ENCODE results near the gene ATXN7L2. TPM values are rescaled to one million over a fixed set of nuclear protein-coding genes. Genes with fewer than 3 reads are reported as not detected.
A peak's percentile ranks its signal among the peaks of the same experiment; 100 is the strongest.

ATXN7L2 gene
- total RNA-seq, 4 donors from 2014 or later, result 6.5 to 6.8 (median 6.5) TPM

- H3K4me1 ChIP-seq, result peaks cover 0 to 30% (median 9%) of the 10 kb centered on the region in 4 donors
- WGBS, 2 donors, result 51 to 65% methylated on average over 5 of the region's 5 CpGs
- no peaks in the 10 kb centered on the region for H3K36me3 ChIP-seq
- peak overlapping the region in 3 of 4 donors; percentile 29 to 81 (median 33) for H3K27ac ChIP-seq
- no peaks in the 10 kb centered on the region for H3K27me3 ChIP-seq
- no peak overlapping the region for H3K4me3 ChIP-seq
- DNase-seq (ENCODE audit: low spot score in 2 of 2), result no peak
- TF ChIP-seq EP300 (IDR thresholded peaks at IDR 0.05), result no peak
- TF ChIP-seq, protein P1, sequence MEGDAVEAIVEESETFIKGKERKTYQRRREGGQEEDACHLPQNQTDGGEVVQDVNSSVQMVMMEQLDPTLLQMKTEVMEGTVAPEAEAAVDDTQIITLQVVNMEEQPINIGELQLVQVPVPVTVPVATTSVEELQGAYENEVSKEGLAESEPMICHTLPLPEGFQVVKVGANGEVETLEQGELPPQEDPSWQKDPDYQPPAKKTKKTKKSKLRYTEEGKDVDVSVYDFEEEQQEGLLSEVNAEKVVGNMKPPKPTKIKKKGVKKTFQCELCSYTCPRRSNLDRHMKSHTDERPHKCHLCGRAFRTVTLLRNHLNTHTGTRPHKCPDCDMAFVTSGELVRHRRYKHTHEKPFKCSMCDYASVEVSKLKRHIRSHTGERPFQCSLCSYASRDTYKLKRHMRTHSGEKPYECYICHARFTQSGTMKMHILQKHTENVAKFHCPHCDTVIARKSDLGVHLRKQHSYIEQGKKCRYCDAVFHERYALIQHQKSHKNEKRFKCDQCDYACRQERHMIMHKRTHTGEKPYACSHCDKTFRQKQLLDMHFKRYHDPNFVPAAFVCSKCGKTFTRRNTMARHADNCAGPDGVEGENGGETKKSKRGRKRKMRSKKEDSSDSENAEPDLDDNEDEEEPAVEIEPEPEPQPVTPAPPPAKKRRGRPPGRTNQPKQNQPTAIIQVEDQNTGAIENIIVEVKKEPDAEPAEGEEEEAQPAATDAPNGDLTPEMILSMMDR (IDR thresholded peaks at IDR 0.05), result no peak
- no peak for TF ChIP-seq POLR2A (IDR thresholded peaks at IDR 0.05)
- no peaks in the 10 kb centered on the region for H3K9me3 ChIP-seq
Observed at GRCh38 chr1:109535971-109536491, 52.3 kb downstream of the ATXN7L2 start.

- 80 to 89% methylated on average over 9 of the region's 9 CpGs for WGBS, 2 donors
- Histone ChIP-seq H3K27me3 (no peaks in the 10 kb centered on the region), H3K4me1 (peaks cover 0 to 21% (median 2%) of the 10 kb centered on the region in 4 donors), H3K9me3 (no peaks in the 10 kb centered on the region), H3K27ac (no peak overlapping the region), H3K36me3 (no peaks in the 10 kb centered on the region), H3K4me3 (no peak overlapping the region)
- TF ChIP-seq EP300 (IDR thresholded peaks at IDR 0.05) (no peak), POLR2A (IDR thresholded peaks at IDR 0.05) (no peak)
- TF ChIP-seq, protein P1 (IDR thresholded peaks at IDR 0.05), result no peak
- no peak for DNase-seq (ENCODE audit: low spot score in 2 of 2)
Observed at GRCh38 chr1:109537450-109538178, 53.9 kb downstream of the ATXN7L2 start.

- Histone ChIP-seq H3K4me1 (peaks cover 0 to 16% (median 2%) of the 10 kb centered on the region in 4 donors), H3K9me3 (no peaks in the 10 kb centered on the region), H3K4me3 (no peak overlapping the region), H3K27ac (no peak overlapping the region), H3K36me3 (no peaks in the 10 kb centered on the region), H3K27me3 (no peaks in the 10 kb centered on the region)
- WGBS, 2 donors, result 84 to 93% methylated on average over 9 of the region's 9 CpGs
- TF ChIP-seq, protein P1 (IDR thresholded peaks at IDR 0.05), result no peak
- TF ChIP-seq POLR2A (IDR thresholded peaks at IDR 0.05), result no peak
- no peak for TF ChIP-seq EP300 (IDR thresholded peaks at IDR 0.05)
- no peak for DNase-seq (ENCODE audit: low spot score in 2 of 2)
Observed at GRCh38 chr1:109538827-109539555, 55.3 kb downstream of the ATXN7L2 start.

- Histone ChIP-seq H3K27me3 (no peaks in the 10 kb centered on the region), H3K4me1 (peaks cover 0 to 16% (median 2%) of the 10 kb centered on the region in 4 donors), H3K4me3 (no peak within 1 kb of the TSS), H3K36me3 (no peaks in the 10 kb centered on the region), H3K27ac (no peak within 1 kb of the TSS), H3K9me3 (no peaks in the 10 kb centered on the region)
- no peak for TF ChIP-seq EP300 (IDR thresholded peaks at IDR 0.05)
- WGBS, 2 donors, result 68 to 88% methylated on average over 2 to 3 of the region's 7 CpGs
- no peak for DNase-seq (ENCODE audit: low spot score in 2 of 2)
Observed at GRCh38 chr1:109539676-109540075, 56.0 kb downstream of the ATXN7L2 start, which contains the start of gene GPR61. Gene GPR61, plus strand, starts transcription at chr1:109539872. Its CDS starts 3,151 bp downstream, at chr1:109543023.

DNA sequence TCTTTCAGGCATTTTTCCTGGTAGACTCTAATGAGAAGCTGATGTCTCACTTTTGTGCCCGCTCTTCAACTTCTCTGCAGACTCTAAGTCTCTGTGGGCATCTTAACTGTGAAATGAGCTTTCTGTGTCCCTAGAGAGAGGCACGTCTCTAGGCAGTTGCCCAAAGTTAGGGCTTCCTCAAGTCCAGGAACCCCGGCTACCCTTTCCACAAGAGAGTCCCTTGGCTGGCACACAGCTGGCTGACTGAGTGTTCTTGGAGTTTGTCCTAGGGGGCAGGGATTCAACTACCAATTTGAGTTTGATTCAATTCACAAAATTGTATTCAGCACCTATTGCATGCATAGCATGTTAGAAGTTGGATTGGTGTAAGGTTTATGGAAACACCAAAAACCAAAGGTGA lies 57.4 kb downstream of the ATXN7L2 start:
- 78 to 87% methylated on average over 3 of the region's 3 CpGs for WGBS, 2 donors
- Histone ChIP-seq H3K36me3 (no peaks in the 10 kb centered on the region), H3K4me3 (no peak overlapping the region), H3K9me3 (no peaks in the 10 kb centered on the region), H3K27ac (peak overlapping the region in 2 of 4 donors; percentile 36 to 53), H3K27me3 (no peaks in the 10 kb centered on the region), H3K4me1 (peaks cover 0 to 15% (median 0%) of the 10 kb centered on the region in 4 donors)
- TF ChIP-seq POLR2A (IDR thresholded peaks at IDR 0.05) (no peak), EP300 (IDR thresholded peaks at IDR 0.05) (no peak)
- TF ChIP-seq, protein P1 (IDR thresholded peaks at IDR 0.05), result no peak
- no peak for DNase-seq (ENCODE audit: low spot score in 2 of 2)

Other genes starting within 250 kb of the ATXN7L2 start
- 10 to 100 TPM; 14.0 to 16.7 (median 16.3) TPM for gene CELSR2, start 234.4 kb upstream of the ATXN7L2 start, total RNA-seq
- 10 to 100 TPM; 33.0 to 62.0 (median 47.4) TPM for gene PSRC1, start 200.8 kb upstream of the ATXN7L2 start, total RNA-seq
- not detected for gene MYBPHL, start 176.9 kb upstream of the ATXN7L2 start, total RNA-seq
- 100 to 1,000 TPM; 145 to 199 (median 189) TPM for gene SORT1, start 86.0 kb upstream of the ATXN7L2 start, total RNA-seq
- gene PSMA5, start 57.5 kb upstream of the ATXN7L2 start, total RNA-seq, result 10 to 100 TPM; 20.5 to 28.8 (median 24.9) TPM
- 1 to 10 TPM; 1.5 to 3.5 (median 2.4) TPM for gene SYPL2, start 17.4 kb upstream of the ATXN7L2 start, total RNA-seq
- gene CYB561D1, start 10.2 kb downstream of the ATXN7L2 start, total RNA-seq, result 1 to 10 TPM; 4.4 to 8.4 (median 5.6) TPM
- 10 to 100 TPM in 1 of 4 donors, 1 to 10 TPM in 3; 8.1 to 10.3 (median 8.4) TPM for gene AMIGO1, start 25.8 kb downstream of the ATXN7L2 start, total RNA-seq
- under 1 TPM in 2 of 4 donors, not detected in 2; 0.59 to 0.60 TPM for gene GPR61, start 56.0 kb downstream of the ATXN7L2 start, total RNA-seq
- gene GNAI3, start 64.7 kb downstream of the ATXN7L2 start, total RNA-seq, result 1 to 10 TPM; 4.0 to 6.3 (median 5.1) TPM
- gene GNAT2, start 135.7 kb downstream of the ATXN7L2 start, total RNA-seq, result not detected
- 100 to 1,000 TPM in 2 of 4 donors, 10 to 100 TPM in 2; 70.6 to 113 (median 94.7) TPM for gene AMPD2, start 135.9 kb downstream of the ATXN7L2 start, total RNA-seq
- 10 to 100 TPM; 16.3 to 47.0 (median 35.2) TPM for gene GSTM4, start 172.2 kb downstream of the ATXN7L2 start, total RNA-seq
- 100 to 1,000 TPM in 2 of 4 donors, 10 to 100 TPM in 2; 87.1 to 120 (median 103) TPM for gene GSTM2, start 184.2 kb downstream of the ATXN7L2 start, total RNA-seq
- 10 to 100 TPM in 1 of 4 donors, not detected in 3; 14.1 TPM for gene GSTM1, start 203.9 kb downstream of the ATXN7L2 start, total RNA-seq
- gene GSTM5, start 228.3 kb downstream of the ATXN7L2 start, total RNA-seq, result 1 to 10 TPM; 1.1 to 9.2 (median 2.8) TPM

Measured in tibial nerve (tissue), 4 donors.